ENCODE results near the gene LCE1C. TPM values are rescaled to one million over a fixed set of nuclear protein-coding genes. Genes with fewer than 3 reads are reported as not detected.

Gene LCE1C
- total and polyA plus RNA-seq, 2 of the 8 experiments (the other 6 are each of a cell fraction or from before 2014, with no cell fraction given), result not detected

DNA sequence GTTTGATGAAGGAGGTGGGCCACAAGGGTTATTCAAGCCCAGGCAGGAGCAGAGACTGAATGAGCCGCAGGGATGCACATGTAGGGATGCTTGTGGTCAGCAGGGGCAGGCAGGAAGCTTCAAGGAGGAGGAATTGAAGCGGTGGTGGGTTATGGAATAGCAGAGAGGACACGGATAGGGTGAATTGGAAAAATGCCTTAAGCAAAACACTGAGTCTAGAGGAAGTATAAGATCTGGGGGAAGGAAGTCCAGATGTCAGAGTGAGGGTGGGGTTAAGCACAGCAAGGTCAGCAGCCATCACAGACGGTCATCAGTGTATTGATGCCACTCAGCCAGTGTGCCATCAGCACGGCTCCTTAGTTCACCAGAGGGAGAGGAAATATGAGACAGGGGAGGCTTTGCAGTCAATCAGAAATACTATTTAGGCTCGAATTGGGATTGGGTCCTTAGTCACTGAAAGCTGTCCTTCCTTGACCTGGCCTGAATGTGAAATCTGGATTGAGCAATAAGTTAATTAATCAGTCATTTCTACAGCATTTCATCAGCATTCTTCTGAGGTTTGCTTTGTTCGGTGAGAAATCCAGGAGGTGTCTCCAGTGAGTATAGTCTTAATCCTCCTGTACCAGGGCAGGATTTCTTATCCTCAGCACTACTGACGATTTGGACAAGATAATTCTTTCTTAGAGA lies 37.5 kb downstream of the LCE1C start:
- no peak overlapping the region for H2BK20ac ChIP-seq (ENCODE audit: low read length)
- WGBS, 2 experiments (ENCODE audit: extremely low coverage in 1 of 2, insufficient coverage in 1 of 2, insufficient read length in 1 of 2, insufficient replicate concordance in 2 of 2, low coverage in 1 of 2, low lambda C conversion rate in 2 of 2, missing lambda C conversion rate in 1 of 2), result 61% methylated on average over 8 of the region's 8 CpGs; no CpG with 5 or more reads in 1 of the 2 experiments
- no peak overlapping the region for H2BK15ac ChIP-seq (ENCODE audit: low read length)
- POLR2A ChIA-PET (ENCODE audit: partially characterized antibody), result no interaction called here
- no peak overlapping the region for H4K5ac ChIP-seq (ENCODE audit: insufficient read length, low read depth, low read length)
- H3K18ac ChIP-seq (ENCODE audit: extremely low read depth, low read length), result no peak overlapping the region
- H4K20me1 ChIP-seq (replicated peaks in 1 of 2; ENCODE audit: control insufficient read depth in 1 of 2, insufficient read depth in 2 of 2, low read length in 2 of 2), result no peaks in the 10 kb centered on the region
- no peaks in the 10 kb centered on the region for H3K79me1 ChIP-seq (ENCODE audit: low read depth, low read length)
- no peaks in the 10 kb centered on the region for H3K79me2 ChIP-seq (ENCODE audit: control insufficient read depth in 1 of 2, insufficient read depth in 2 of 2, low read length in 2 of 2)
- no peak overlapping the region for H3K27ac ChIP-seq (ENCODE audit: low read depth, low read length)
- CTCF ChIA-PET (ENCODE audit: partially characterized antibody), result no interaction called here
- H2AFZ ChIP-seq (ENCODE audit: low read length), result no peak overlapping the region
- no peak overlapping the region for H3K9ac ChIP-seq (replicated peaks in 1 of 4; ENCODE audit: extremely low read depth in 1 of 4, low read depth in 3 of 4, low read length in 3 of 4)
- no peak overlapping the region for H3K14ac ChIP-seq (ENCODE audit: insufficient read length)
- H3K36me3 ChIP-seq (ENCODE audit: control insufficient read depth in 2 of 4, insufficient read depth in 4 of 4, low read length in 3 of 4), result no peaks in the 10 kb centered on the region
- H3K9me3 ChIP-seq (ENCODE audit: insufficient read depth in 2 of 2, low read depth in 1 of 2, low read length in 1 of 2), result peaks cover 69 to 74% of the 10 kb centered on the region in 2 experiments
- H3K4me2 ChIP-seq (ENCODE audit: insufficient read depth in 1 of 2, low read depth in 2 of 2, low read length in 2 of 2), result no peak overlapping the region
- H3K4ac ChIP-seq (replicated peaks; ENCODE audit: insufficient read length, low read depth, low read length), result no peak overlapping the region
- FAIRE-seq (no peak), DNase-seq (ENCODE audit: low read depth in 1 of 2, low spot score in 2 of 2) (no peak)
- H4K91ac ChIP-seq (replicated peaks; ENCODE audit: insufficient read length, low read length), result no peak overlapping the region
- H2BK5ac ChIP-seq (ENCODE audit: low read depth, low read length), result no peak overlapping the region
- H3K23ac ChIP-seq (ENCODE audit: insufficient read length), result no peak overlapping the region
- H4K8ac ChIP-seq (ENCODE audit: extremely low read depth, insufficient read depth, low read length), result no peak overlapping the region
- H3K23me2 ChIP-seq (ENCODE audit: low read depth, low read length), result no peaks in the 10 kb centered on the region
- no peak overlapping the region for H2AK5ac ChIP-seq (ENCODE audit: low read depth, low read length)
- no peak overlapping the region for H2BK120ac ChIP-seq (replicated peaks; ENCODE audit: low read depth, low read length)
- H3K4me1 ChIP-seq (replicated peaks in 1 of 4; ENCODE audit: control insufficient read depth in 3 of 4, insufficient read depth in 4 of 4, low read length in 3 of 4), result no peaks in the 10 kb centered on the region
- H3K27me3 ChIP-seq (replicated peaks in 1 of 4; ENCODE audit: control insufficient read depth in 3 of 4, extremely low read depth in 1 of 4, insufficient read depth in 3 of 4, low read length in 3 of 4), result no peaks in the 10 kb centered on the region
- no peak overlapping the region for H3K56ac ChIP-seq (replicated peaks; ENCODE audit: insufficient read length, low read depth, low read length)
- H2BK12ac ChIP-seq (ENCODE audit: low read depth, low read length), result no peak overlapping the region
- H3K4me3 ChIP-seq (ENCODE audit: extremely low read depth in 1 of 4, insufficient read depth in 2 of 4, low read depth in 3 of 4, low read length in 4 of 4), result no peak overlapping the region
- TF ChIP-seq SP4 (IDR thresholded peaks at IDR 0.05; ENCODE audit: low read length) (no peak), FOSL1 (IDR thresholded peaks at IDR 0.05; ENCODE audit: insufficient read depth, low read depth, low read length) (no peak), SIRT6 (IDR thresholded peaks at IDR 0.05; ENCODE audit: low read length) (no peak), CEBPB (IDR thresholded peaks at IDR 0.05; ENCODE audit: low read depth, low read length) (no peak), GABPA (IDR thresholded peaks at IDR 0.05; ENCODE audit: borderline replicate concordance, insufficient read depth, low read length) (no peak), SIN3A (conservative IDR thresholded peaks at IDR 0.05 in 1 of 2, IDR thresholded peaks at IDR 0.05 in 1 of 2; ENCODE audit: low read depth in 1 of 2, low read length in 2 of 2) (no peak), TBP (IDR thresholded peaks at IDR 0.05; ENCODE audit: low read depth, low read length) (no peak), CHD2 (IDR thresholded peaks at IDR 0.05; ENCODE audit: low read length) (no peak), EZH2 (IDR thresholded peaks at IDR 0.05; ENCODE audit: low read depth, low read length, severe bottlenecking) (no peak), ZNF274 (IDR thresholded peaks at IDR 0.05; ENCODE audit: borderline replicate concordance, extremely low read depth, low read length) (no peak), SUZ12 (IDR thresholded peaks at IDR 0.05; ENCODE audit: low read length) (no peak), HDAC6 (IDR thresholded peaks at IDR 0.05; ENCODE audit: low read depth, low read length) (no peak)
- TF ChIP-seq, protein P1, sequence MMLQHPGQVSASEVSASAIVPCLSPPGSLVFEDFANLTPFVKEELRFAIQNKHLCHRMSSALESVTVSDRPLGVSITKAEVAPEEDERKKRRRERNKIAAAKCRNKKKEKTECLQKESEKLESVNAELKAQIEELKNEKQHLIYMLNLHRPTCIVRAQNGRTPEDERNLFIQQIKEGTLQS (IDR thresholded peaks at IDR 0.05; ENCODE audit: insufficient read depth, low read depth, low read length), result no peak
